CD14-positive monocyte (primary cell): ENCODE measurements around the gene STAT4. TPM values are rescaled to one million over a fixed set of nuclear protein-coding genes. Genes with fewer than 3 reads are reported as not detected.

Experiments
- DNase-seq, 3 donors: peaks; one replicate each; pipeline ENCODE4 v3.0.0-alpha.2; 2011 to 2022
- H2AFZ ChIP-seq: 2 replicates; pipeline ENCODE4 v1.6.0; 2012; ENCODE audit warnings: mild to moderate bottlenecking, low read depth, low read length, inconsistent platforms; ENCODE audit not compliant: insufficient read depth, poor library complexity, severe bottlenecking
- H3K27ac ChIP-seq, 2 donors: 1 replicate in 1 of 2; 2 replicates in 1 of 2; pipeline ENCODE4 v1.5.1; 2012 to 2013; ENCODE audit warnings: low read length in 2 of 2, control low read depth in 1 of 2, inconsistent platforms in 1 of 2, low read depth in 1 of 2, mild to moderate bottlenecking in 1 of 2
- H3K27me3 ChIP-seq, 2 donors: one replicate each; pipeline versions ENCODE4 v1.6.0 to v1.6.1; 2011 to 2013; ENCODE audit warnings: low read length in 2 of 2; ENCODE audit not compliant: control insufficient read depth in 2 of 2, insufficient read depth in 2 of 2
- H3K36me3 ChIP-seq, 2 donors: replicated peaks in 1 of 2; 1 replicate in 1 of 2; 2 replicates in 1 of 2; pipeline versions ENCODE4 v1.5.1 to v1.6.1; 2012 to 2013; ENCODE audit warnings: low read length in 2 of 2, control low read depth in 1 of 2, inconsistent platforms in 1 of 2, mild to moderate bottlenecking in 1 of 2; ENCODE audit not compliant: insufficient read depth in 2 of 2, control insufficient read depth in 1 of 2
- H3K4me1 ChIP-seq, 2 donors: 1 replicate in 1 of 2; 2 replicates in 1 of 2; pipeline versions ENCODE4 v1.5.1 to v1.6.1; 2012 to 2013; ENCODE audit warnings: low read length in 2 of 2, control low read depth in 1 of 2, inconsistent platforms in 1 of 2, mild to moderate bottlenecking in 1 of 2, moderate library complexity in 1 of 2; ENCODE audit not compliant: insufficient read depth in 2 of 2, control insufficient read depth in 1 of 2
- H3K4me2 ChIP-seq: replicated peaks from 2 replicates; pipeline ENCODE3; 2012; ENCODE audit warnings: low read length, moderate library complexity, mild to moderate bottlenecking; ENCODE audit not compliant: poor library complexity, severe bottlenecking; ENCODE audit errors: extremely low read depth
- H3K4me3 ChIP-seq, 3 experiments: fragments of 200-600 bp in 1 of 3; sonication (generic) in 1 of 3; replicated peaks in 1 of 3; 1 replicate in 2 of 3; 2 replicates in 1 of 3; pipeline ENCODE4 v1.5.1; 2011 to 2013; ENCODE audit warnings: low read length in 3 of 3, mild to moderate bottlenecking in 3 of 3, control low read depth in 2 of 3, low read depth in 2 of 3, inconsistent platforms in 1 of 3, moderate library complexity in 1 of 3
- H3K79me2 ChIP-seq: 2 replicates; pipeline ENCODE4 v1.6.0; 2012; ENCODE audit warnings: mild to moderate bottlenecking, control low read depth, inconsistent platforms, low read length, moderate library complexity; ENCODE audit not compliant: insufficient read depth
- H3K9ac ChIP-seq: 2 replicates; pipeline ENCODE4 v1.6.0; 2017; ENCODE audit warnings: low read length, mild to moderate bottlenecking; ENCODE audit not compliant: insufficient read depth, poor library complexity, severe bottlenecking
- H3K9me3 ChIP-seq, 2 donors: replicated peaks in 1 of 2; 1 replicate in 1 of 2; 2 replicates in 1 of 2; pipeline versions ENCODE4 v1.5.1 to v1.6.1; 2012 to 2013; ENCODE audit warnings: low read length in 2 of 2, control low read depth in 1 of 2; ENCODE audit not compliant: control insufficient read depth in 1 of 2, insufficient read depth in 1 of 2
- H4K20me1 ChIP-seq: 2 replicates; pipeline ENCODE4 v1.6.0; 2012; ENCODE audit warnings: mild to moderate bottlenecking, low read length, control low read depth, moderate library complexity; ENCODE audit not compliant: insufficient read depth
- H3K27ac Mint-ChIP-seq, 7 donors: one replicate each; pipeline ENCODE4 v1.8.0; 2020; ENCODE audit warnings: mild to moderate bottlenecking in 7 of 7, mixed read lengths in 7 of 7, moderate library complexity in 6 of 7, inconsistent platforms in 2 of 7
- H3K27me3 Mint-ChIP-seq, 3 donors: one replicate each; pipeline ENCODE4 v1.8.0; 2021 to 2022; ENCODE audit warnings: low read depth in 3 of 3, mild to moderate bottlenecking in 3 of 3, mixed read lengths in 3 of 3, moderate library complexity in 3 of 3, inconsistent platforms in 1 of 3
- H3K36me3 Mint-ChIP-seq, 2 donors: one replicate each; pipeline ENCODE4 v1.8.0; 2020; ENCODE audit warnings: mixed read lengths in 2 of 2, inconsistent platforms in 1 of 2, mild to moderate bottlenecking in 1 of 2
- H3K4me1 Mint-ChIP-seq: one replicate; pipeline ENCODE4 v1.8.0; 2020; ENCODE audit warnings: mild to moderate bottlenecking, mixed read lengths
- H3K4me3 Mint-ChIP-seq, 2 donors: one replicate each; pipeline ENCODE4 v1.8.0; 2020; ENCODE audit warnings: mild to moderate bottlenecking in 2 of 2, mixed read lengths in 2 of 2, moderate library complexity in 1 of 2
- H3K9me3 Mint-ChIP-seq, 7 donors: one replicate each; pipeline ENCODE4 v1.8.0; 2020 to 2022; ENCODE audit warnings: mixed read lengths in 7 of 7, mild to moderate bottlenecking in 6 of 7, moderate library complexity in 6 of 7, inconsistent platforms in 2 of 7
- CTCF ChIP-seq: fragments of 200-600 bp; IDR thresholded peaks from one replicate; pipeline ENCODE4 v1.8.0; 2022; ENCODE audit warnings: antibody characterized with exemption, mild to moderate bottlenecking
- WGBS: methylation state at CpG from one replicate; pipeline ENCODE4 v1.1.5; 2013; ENCODE audit warnings: missing lambda C conversion rate; ENCODE audit not compliant: insufficient coverage; 5-methylcytosine and 5-hydroxymethylcytosine counted together
- intact Hi-C, 2 donors: fragments of 100-400 bp; cut with micrococcal nuclease; formaldehyde crosslinking; loops; one replicate each; pipeline versions ENCODE4 v1.15.0 to v1.15.1; 2023
- polyA minus RNA-seq: library from RNA; depleted of rRNA, polyadenylated mRNA; stranded (reverse); fragments of >200 nt; gene quantifications from 2 replicates; pipeline ENCODE4 v1.2.3, GENCODE V29; 2012
- polyA plus RNA-seq, 3 donors: library from polyadenylated mRNA; depleted of rRNA in 1 of 3; unstranded in 2 of 3; stranded (reverse) in 1 of 3; fragments of 300-500 nt in 2 of 3; fragments of >200 nt in 1 of 3; fragmentation: Illumina TruSeq in 2 of 3; gene quantifications; 1 replicate in 2 of 3; 2 replicates in 1 of 3; pipeline ENCODE4 v1.2.3, GENCODE V29; 2012 to 2021
- total RNA-seq, 12 experiments: library from RNA in 1 of 12; stranded (reverse) in 1 of 12; fragments of 120-200 nt in 1 of 12; gene quantifications; one replicate each; pipeline ENCODE4 v1.2.4 and lab custom pipeline; 2013 to 2026; ENCODE audit warnings: mixed read lengths in 6 of 12, inconsistent platforms in 1 of 12

Gene STAT4, protein sequence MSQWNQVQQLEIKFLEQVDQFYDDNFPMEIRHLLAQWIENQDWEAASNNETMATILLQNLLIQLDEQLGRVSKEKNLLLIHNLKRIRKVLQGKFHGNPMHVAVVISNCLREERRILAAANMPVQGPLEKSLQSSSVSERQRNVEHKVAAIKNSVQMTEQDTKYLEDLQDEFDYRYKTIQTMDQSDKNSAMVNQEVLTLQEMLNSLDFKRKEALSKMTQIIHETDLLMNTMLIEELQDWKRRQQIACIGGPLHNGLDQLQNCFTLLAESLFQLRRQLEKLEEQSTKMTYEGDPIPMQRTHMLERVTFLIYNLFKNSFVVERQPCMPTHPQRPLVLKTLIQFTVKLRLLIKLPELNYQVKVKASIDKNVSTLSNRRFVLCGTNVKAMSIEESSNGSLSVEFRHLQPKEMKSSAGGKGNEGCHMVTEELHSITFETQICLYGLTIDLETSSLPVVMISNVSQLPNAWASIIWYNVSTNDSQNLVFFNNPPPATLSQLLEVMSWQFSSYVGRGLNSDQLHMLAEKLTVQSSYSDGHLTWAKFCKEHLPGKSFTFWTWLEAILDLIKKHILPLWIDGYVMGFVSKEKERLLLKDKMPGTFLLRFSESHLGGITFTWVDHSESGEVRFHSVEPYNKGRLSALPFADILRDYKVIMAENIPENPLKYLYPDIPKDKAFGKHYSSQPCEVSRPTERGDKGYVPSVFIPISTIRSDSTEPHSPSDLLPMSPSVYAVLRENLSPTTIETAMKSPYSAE
- 0.46 TPM for total RNA-seq (2013)
- polyA plus RNA-seq (under 1 TPM; 0.31 to 0.52 (median 0.31) TPM), polyA minus RNA-seq (0.55 and 0.64 TPM in 2 replicates), total RNA-seq (lab: John Stamatoyannopoulos, UW) (1.2 to 89.1 (median 3.8) reads per million in 11 experiments)

- no peaks in the 10 kb centered on the region for H3K79me2 ChIP-seq
- H2AFZ ChIP-seq: peak within 1 kb of the TSS; percentile 81
- Mint-ChIP-seq H3K4me3 (peak within 1 kb of the TSS; percentile 87 to 97), H3K27ac (peak within 1 kb of the TSS in 6 of 7 donors; percentile 35 to 69 (median 54)), H3K36me3 (no peaks in the 10 kb centered on the region), H3K9me3 (no peaks in the 10 kb centered on the region), H3K4me1 (peaks cover 22% of the 10 kb centered on the region), H3K27me3 (peaks cover 3 to 9% (median 6%) of the 10 kb centered on the region in 3 donors)
- peaks cover 9 to 10% of the 10 kb centered on the region in 2 donors for H3K4me1 ChIP-seq
- no peaks in the 10 kb centered on the region for H3K36me3 ChIP-seq
- no peaks in the 10 kb centered on the region for H3K9me3 ChIP-seq
- DNase-seq: peak; percentile 23 to 72 (median 34)
- no peak for TF ChIP-seq CTCF
- peak within 1 kb of the TSS; percentile 47 to 77 (median 61) for H3K4me3 ChIP-seq
- H3K27ac ChIP-seq: peak within 1 kb of the TSS in 1 of 2 donors; percentile 10
- intact Hi-C loops: no loop called here
- peak within 1 kb of the TSS; percentile 77 for H3K4me2 ChIP-seq
- H3K27me3 ChIP-seq: no peaks in the 10 kb centered on the region
- peak within 1 kb of the TSS; percentile 56 for H3K9ac ChIP-seq
- 0% methylated on average over 29 of the region's 33 CpGs for WGBS
- H4K20me1 ChIP-seq: no peaks in the 10 kb centered on the region
These were observed at the start of gene STAT4 for GRCh38 chr2:191150600-191151330. TSS of gene STAT4 (minus strand) at chr2:191150994. CDS start at chr2:191148203, 2,791 bp downstream.
